Measurements from ENCODE around the gene RTL1. TPM values are rescaled to one million over a fixed set of nuclear protein-coding genes. Genes with fewer than 3 reads are reported as not detected.

Gene RTL1
- total and polyA plus RNA-seq, 2 of the 13 experiments (the other 11 are each of a cell fraction or from before 2014, with no cell fraction given), result not detected

DNA sequence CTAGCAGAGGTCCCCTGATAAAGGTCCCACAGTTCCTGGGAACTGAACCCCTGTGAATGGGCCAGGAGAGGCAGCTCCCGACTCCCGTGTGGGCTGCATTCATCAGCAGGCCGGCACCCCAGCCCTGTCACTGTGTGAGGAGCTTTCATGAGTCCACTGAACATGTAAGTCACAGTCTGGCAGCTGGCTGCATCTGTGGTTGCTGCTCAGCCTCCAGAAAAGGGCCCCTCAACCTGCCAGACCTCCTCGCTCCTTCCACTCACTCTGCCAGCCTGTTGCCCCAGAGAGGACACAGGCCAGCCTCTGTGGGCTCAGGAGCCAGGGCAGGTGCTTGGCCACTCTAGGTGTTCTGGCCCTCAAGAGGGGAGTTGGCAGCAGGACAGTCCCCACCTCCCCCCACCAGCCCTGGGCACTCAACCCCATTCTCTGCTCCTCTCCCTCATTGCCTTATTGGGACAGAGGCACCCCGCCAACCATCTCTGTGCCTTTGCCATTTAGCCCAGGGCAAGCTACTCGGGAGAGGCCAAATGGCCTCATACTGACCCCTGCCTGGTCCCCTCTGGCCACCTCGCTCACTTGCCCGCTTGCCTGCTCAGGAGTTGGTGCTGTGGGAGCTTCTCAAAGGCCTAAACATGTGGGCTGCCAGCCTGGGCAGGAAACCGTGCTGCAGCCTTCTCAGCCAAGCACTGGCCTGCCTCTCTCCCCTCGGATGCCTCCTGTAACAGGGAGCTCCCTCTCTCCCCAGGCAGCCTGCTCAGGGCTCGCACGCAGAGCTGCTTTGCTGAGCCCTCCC lies 1.9 kb downstream of the RTL1 start:
- ChIA-PET POLR2A (interaction anchor here (1.4 to 2.6 kb wide), 5 partner anchors 79 to 208 kb away, joined by 4 to 15 read pairs (median 6); no protein-coding TSS in a partner anchor), CTCF (ENCODE audit: low intra/inter-chr PET ratio, low total read pairs) (interaction anchor here (1.4 to 2.4 kb wide), 4 partner anchors 51 to 727 kb away, joined by 3 to 10 read pairs (median 9); no protein-coding TSS in a partner anchor)
- H2AFZ ChIP-seq (ENCODE audit: low read length), result no peak overlapping the region
- peak; percentile 13 for ATAC-seq
- no peak for DNase-seq (ENCODE audit: low spot score)
- no peak for FAIRE-seq
- H3K36me3 ChIP-seq (replicated peaks in 1 of 2; ENCODE audit: control insufficient read depth in 1 of 2, insufficient read depth in 2 of 2, low read length in 2 of 2), result no peaks in the 10 kb centered on the region
- H3K4me1 ChIP-seq (ENCODE audit: insufficient read depth, low read length), result peaks cover 54% of the 10 kb centered on the region
- BruUV-seq (replicated peaks), result no TSS peak
- peaks cover 0 to 29% of the 10 kb centered on the region in 2 experiments; a peak in 3 of 5 replicates for H3K27me3 ChIP-seq (ENCODE audit: control insufficient read depth in 1 of 2, insufficient read depth in 2 of 2, low read length in 2 of 2)
- no peak overlapping the region for H3K27ac ChIP-seq (ENCODE audit: extremely low read length, insufficient read depth, low read length)
- no peaks in the 10 kb centered on the region for H3K9me3 ChIP-seq (ENCODE audit: low read length)
- H3K9ac ChIP-seq (ENCODE audit: insufficient read depth, low read depth, low read length), result no peak overlapping the region
- H4K20me1 ChIP-seq (ENCODE audit: insufficient read depth, low read length), result no peaks in the 10 kb centered on the region
- in situ Hi-C loops (cut with HindIII; ENCODE audit: extremely low pct_ligation_motif_present, low pct_unique_long_range_greater_than_20kb) (loop anchor here (10.0 kb wide), 2 partner anchors 333 to 763 kb away; no protein-coding TSS in a partner anchor), intact Hi-C loops (cut with micrococcal nuclease; ENCODE audit: unreplicated experiment) (loop anchor here (1.0 to 5.0 kb wide), 6 partner anchors 50 to 727 kb away; no protein-coding TSS in a partner anchor)
- H3K4me3 ChIP-seq (replicated peaks in 1 of 3; ENCODE audit: insufficient read depth in 1 of 3, low read depth in 2 of 3, low read length in 3 of 3), result peak overlapping the region in 1 of 3 experiments; percentile 51; a peak in 1 of 6 replicates
- 51% methylated on average over 6 of the region's 12 CpGs for whole genome bisulfite sequencing (ENCODE audit: low lambda C conversion rate)
- H3K79me2 ChIP-seq (ENCODE audit: insufficient read depth, low read length), result no peaks in the 10 kb centered on the region
- peak overlapping the region; percentile 69 for H3K4me2 ChIP-seq (ENCODE audit: low read depth, low read length)
- TF ChIP-seq KLF9 (CRISPR knock-in tag; IDR thresholded peaks at IDR 0.05; ENCODE audit: low read depth), result no peak
- 0 out of 2 replicates have a peak, but pooled peaks have one; percentile 44 for TF ChIP-seq REL (CRISPR knock-in tag; conservative IDR thresholded peaks at IDR 0.05)
- TF ChIP-seq, protein P1, sequence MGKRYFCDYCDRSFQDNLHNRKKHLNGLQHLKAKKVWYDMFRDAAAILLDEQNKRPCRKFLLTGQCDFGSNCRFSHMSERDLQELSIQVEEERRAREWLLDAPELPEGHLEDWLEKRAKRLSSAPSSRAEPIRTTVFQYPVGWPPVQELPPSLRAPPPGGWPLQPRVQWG (CRISPR knock-in tag; IDR thresholded peaks at IDR 0.05; ENCODE audit: borderline replicate concordance, low read depth), result no peak
- 0 out of 2 replicates have a peak, but pooled peaks have one; percentile 19 for TF ChIP-seq ZNF547 (CRISPR knock-in tag; IDR thresholded peaks at IDR 0.05)
- TF ChIP-seq, protein P2, sequence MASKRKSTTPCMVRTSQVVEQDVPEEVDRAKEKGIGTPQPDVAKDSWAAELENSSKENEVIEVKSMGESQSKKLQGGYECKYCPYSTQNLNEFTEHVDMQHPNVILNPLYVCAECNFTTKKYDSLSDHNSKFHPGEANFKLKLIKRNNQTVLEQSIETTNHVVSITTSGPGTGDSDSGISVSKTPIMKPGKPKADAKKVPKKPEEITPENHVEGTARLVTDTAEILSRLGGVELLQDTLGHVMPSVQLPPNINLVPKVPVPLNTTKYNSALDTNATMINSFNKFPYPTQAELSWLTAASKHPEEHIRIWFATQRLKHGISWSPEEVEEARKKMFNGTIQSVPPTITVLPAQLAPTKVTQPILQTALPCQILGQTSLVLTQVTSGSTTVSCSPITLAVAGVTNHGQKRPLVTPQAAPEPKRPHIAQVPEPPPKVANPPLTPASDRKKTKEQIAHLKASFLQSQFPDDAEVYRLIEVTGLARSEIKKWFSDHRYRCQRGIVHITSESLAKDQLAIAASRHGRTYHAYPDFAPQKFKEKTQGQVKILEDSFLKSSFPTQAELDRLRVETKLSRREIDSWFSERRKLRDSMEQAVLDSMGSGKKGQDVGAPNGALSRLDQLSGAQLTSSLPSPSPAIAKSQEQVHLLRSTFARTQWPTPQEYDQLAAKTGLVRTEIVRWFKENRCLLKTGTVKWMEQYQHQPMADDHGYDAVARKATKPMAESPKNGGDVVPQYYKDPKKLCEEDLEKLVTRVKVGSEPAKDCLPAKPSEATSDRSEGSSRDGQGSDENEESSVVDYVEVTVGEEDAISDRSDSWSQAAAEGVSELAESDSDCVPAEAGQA (IDR thresholded peaks at IDR 0.05; ENCODE audit: low read depth), result no peak
- TF ChIP-seq, protein P2 (CRISPR knock-in tag; IDR thresholded peaks at IDR 0.05; ENCODE audit: borderline replicate concordance), result no peak
- peak; percentile 37; the same call in 1 of the 2 replicates for TF ChIP-seq ZMYM3 (CRISPR knock-in tag; IDR thresholded peaks at IDR 0.05)
- TF ChIP-seq HNRNPH1 (optimal IDR thresholded peaks at IDR 0.05; ENCODE audit: low read depth, low read length), result no peak
- 0 out of 2 replicates have a peak, but pooled peaks have one; percentile 4 for TF ChIP-seq ZNF605 (CRISPR knock-in tag; IDR thresholded peaks at IDR 0.05)
- TF ChIP-seq, protein P3, sequence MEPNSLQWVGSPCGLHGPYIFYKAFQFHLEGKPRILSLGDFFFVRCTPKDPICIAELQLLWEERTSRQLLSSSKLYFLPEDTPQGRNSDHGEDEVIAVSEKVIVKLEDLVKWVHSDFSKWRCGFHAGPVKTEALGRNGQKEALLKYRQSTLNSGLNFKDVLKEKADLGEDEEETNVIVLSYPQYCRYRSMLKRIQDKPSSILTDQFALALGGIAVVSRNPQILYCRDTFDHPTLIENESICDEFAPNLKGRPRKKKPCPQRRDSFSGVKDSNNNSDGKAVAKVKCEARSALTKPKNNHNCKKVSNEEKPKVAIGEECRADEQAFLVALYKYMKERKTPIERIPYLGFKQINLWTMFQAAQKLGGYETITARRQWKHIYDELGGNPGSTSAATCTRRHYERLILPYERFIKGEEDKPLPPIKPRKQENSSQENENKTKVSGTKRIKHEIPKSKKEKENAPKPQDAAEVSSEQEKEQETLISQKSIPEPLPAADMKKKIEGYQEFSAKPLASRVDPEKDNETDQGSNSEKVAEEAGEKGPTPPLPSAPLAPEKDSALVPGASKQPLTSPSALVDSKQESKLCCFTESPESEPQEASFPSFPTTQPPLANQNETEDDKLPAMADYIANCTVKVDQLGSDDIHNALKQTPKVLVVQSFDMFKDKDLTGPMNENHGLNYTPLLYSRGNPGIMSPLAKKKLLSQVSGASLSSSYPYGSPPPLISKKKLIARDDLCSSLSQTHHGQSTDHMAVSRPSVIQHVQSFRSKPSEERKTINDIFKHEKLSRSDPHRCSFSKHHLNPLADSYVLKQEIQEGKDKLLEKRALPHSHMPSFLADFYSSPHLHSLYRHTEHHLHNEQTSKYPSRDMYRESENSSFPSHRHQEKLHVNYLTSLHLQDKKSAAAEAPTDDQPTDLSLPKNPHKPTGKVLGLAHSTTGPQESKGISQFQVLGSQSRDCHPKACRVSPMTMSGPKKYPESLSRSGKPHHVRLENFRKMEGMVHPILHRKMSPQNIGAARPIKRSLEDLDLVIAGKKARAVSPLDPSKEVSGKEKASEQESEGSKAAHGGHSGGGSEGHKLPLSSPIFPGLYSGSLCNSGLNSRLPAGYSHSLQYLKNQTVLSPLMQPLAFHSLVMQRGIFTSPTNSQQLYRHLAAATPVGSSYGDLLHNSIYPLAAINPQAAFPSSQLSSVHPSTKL (CRISPR knock-in tag; IDR thresholded peaks at IDR 0.05), result no peak
- TF ChIP-seq, protein P4, sequence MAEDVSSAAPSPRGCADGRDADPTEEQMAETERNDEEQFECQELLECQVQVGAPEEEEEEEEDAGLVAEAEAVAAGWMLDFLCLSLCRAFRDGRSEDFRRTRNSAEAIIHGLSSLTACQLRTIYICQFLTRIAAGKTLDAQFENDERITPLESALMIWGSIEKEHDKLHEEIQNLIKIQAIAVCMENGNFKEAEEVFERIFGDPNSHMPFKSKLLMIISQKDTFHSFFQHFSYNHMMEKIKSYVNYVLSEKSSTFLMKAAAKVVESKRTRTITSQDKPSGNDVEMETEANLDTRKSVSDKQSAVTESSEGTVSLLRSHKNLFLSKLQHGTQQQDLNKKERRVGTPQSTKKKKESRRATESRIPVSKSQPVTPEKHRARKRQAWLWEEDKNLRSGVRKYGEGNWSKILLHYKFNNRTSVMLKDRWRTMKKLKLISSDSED (CRISPR knock-in tag; IDR thresholded peaks at IDR 0.05), result no peak
